K562 (cell line): ENCODE data around the gene IDI2. TPM values are rescaled to one million over a fixed set of nuclear protein-coding genes. Genes with fewer than 3 reads are reported as not detected.

ENCODE experiments used
- AFF4 ChIP-seq: sonication (generic); formaldehyde crosslinking; IDR thresholded peaks from 2 replicates; pipeline ENCODE4 v1.8.0; 2023; ENCODE audit warnings: mild to moderate bottlenecking, missing genetic modification reagents
- BMI1 ChIP-seq: fragments of 150-350 bp; IDR thresholded peaks from 2 replicates; pipeline ENCODE4 v1.6.1; 2014; ENCODE audit warnings: low read length
- CCAR2 ChIP-seq: fragments of 200-400 bp; formaldehyde crosslinking; IDR thresholded peaks from 2 replicates; pipeline ENCODE4 v1.6.1; 2017; ENCODE audit warnings: mild to moderate bottlenecking, low read depth, low read length
- CREB1 ChIP-seq, 2 experiments: sonication (generic) in 1 of 2; formaldehyde crosslinking in 1 of 2; IDR thresholded peaks; 2 replicates each; pipeline versions ENCODE4 v1.6.1 to v1.8.0; 2012 to 2022; ENCODE audit warnings: inconsistent platforms in 1 of 2, mild to moderate bottlenecking in 1 of 2, missing genetic modification reagents in 1 of 2, moderate library complexity in 1 of 2
- HMG20B ChIP-seq: fragments of 250-450 bp; sonication (Bioruptor Pico); IDR thresholded peaks from 2 replicates; pipeline ENCODE4 v1.5.0; 2021; ENCODE audit warnings: mild to moderate bottlenecking
- LARP7 ChIP-seq: fragments of 450-650 bp; IDR thresholded peaks from 2 replicates; pipeline ENCODE4 v1.6.1; 2016
- MBD1 ChIP-seq: fragments of 250-450 bp; sonication (Bioruptor Pico); IDR thresholded peaks from 2 replicates; pipeline ENCODE4 v1.8.0; 2022; ENCODE audit warnings: inconsistent platforms
- MEF2A ChIP-seq: IDR thresholded peaks from 2 replicates; pipeline ENCODE4 v1.6.1; 2011; ENCODE audit warnings: low read depth, mild to moderate bottlenecking, low read length, moderate library complexity; ENCODE audit not compliant: control insufficient read depth
- MTA1 ChIP-seq: fragments of 450-650 bp; IDR thresholded peaks from 2 replicates; pipeline ENCODE4 v1.6.1; 2017; ENCODE audit warnings: borderline replicate concordance
- NCOA1 ChIP-seq: fragments of 450-650 bp; IDR thresholded peaks from 2 replicates; pipeline ENCODE4 v1.6.1; 2016; ENCODE audit warnings: low read depth
- NELFE ChIP-seq: IDR thresholded peaks from 2 replicates; pipeline ENCODE4 v1.6.1; 2011; ENCODE audit warnings: mild to moderate bottlenecking; ENCODE audit not compliant: insufficient read depth, insufficient read length
- NEUROD1 ChIP-seq: fragments of 150-350 bp; IDR thresholded peaks from 2 replicates; pipeline ENCODE4 v1.6.1; 2014; ENCODE audit warnings: borderline replicate concordance, low read length, low read depth; ENCODE audit not compliant: partially characterized antibody
- NR2C2 ChIP-seq, 2 experiments: fragments of 200-800 bp in 1 of 2; sonication (Bioruptor generic) in 1 of 2; sonication (generic) in 1 of 2; formaldehyde crosslinking in 1 of 2; IDR thresholded peaks; 2 replicates each; pipeline versions ENCODE4 v1.6.1 to v1.8.0; 2016 to 2022; ENCODE audit warnings: mild to moderate bottlenecking in 1 of 2, missing compliant biosample characterization in 1 of 2, missing genetic modification characterization in 1 of 2, missing genetic modification reagents in 1 of 2
- NRF1 ChIP-seq, 2 experiments: fragments of 450-650 bp; IDR thresholded peaks in 1 of 2; conservative IDR thresholded peaks in 1 of 2; 2 replicates each; pipeline ENCODE4 v1.6.1; 2014; ENCODE audit warnings: mild to moderate bottlenecking in 2 of 2
- PHF8 ChIP-seq: fragments of 200-600 bp; sonication (generic); IDR thresholded peaks from 2 replicates; pipeline ENCODE4 v1.6.1; 2012; ENCODE audit warnings: mixed run types, mild to moderate bottlenecking, inconsistent platforms, low read length, moderate library complexity, borderline replicate concordance
- POLR2A ChIP-seq: fragments of 450-650 bp; conservative IDR thresholded peaks from 2 replicates; pipeline ENCODE4 v1.6.1; 2016
- RFX1 ChIP-seq: fragments of 450-650 bp; IDR thresholded peaks from 2 replicates; pipeline ENCODE4 v1.6.1; 2016; ENCODE audit warnings: mild to moderate bottlenecking, moderate library complexity
- SMARCA4 ChIP-seq: fragments of 450-650 bp; IDR thresholded peaks from 2 replicates; pipeline ENCODE4 v1.6.1; 2016
- TFAP4 ChIP-seq: sonication (generic); formaldehyde crosslinking; IDR thresholded peaks from 2 replicates; pipeline ENCODE4 v1.8.0; 2022; ENCODE audit warnings: missing genetic modification reagents, mild to moderate bottlenecking, moderate library complexity, borderline replicate concordance
- ZNF511 ChIP-seq: sonication (generic); formaldehyde crosslinking; IDR thresholded peaks from 2 replicates; pipeline ENCODE4 v1.8.0; 2022; ENCODE audit warnings: mild to moderate bottlenecking, missing genetic modification reagents
- ZNF75A ChIP-seq: fragments of 450-650 bp; formaldehyde crosslinking; IDR thresholded peaks from 2 replicates; pipeline ENCODE4 v1.4.0; 2020; ENCODE audit warnings: mild to moderate bottlenecking
- ZNF764 ChIP-seq: fragments of 250-450 bp; sonication (Bioruptor Pico); IDR thresholded peaks from 2 replicates; pipeline ENCODE4 v1.4.0; 2020; ENCODE audit warnings: low read depth, mild to moderate bottlenecking, moderate library complexity
- polyA plus RNA-seq, 8 experiments: library from polyadenylated mRNA; depleted of rRNA in 4 of 8; stranded (reverse) in 5 of 8; unstranded in 3 of 8; fragments of >200 nt; fragmentation: Nextera tagmentation in 2 of 8; fragmentation: Illumina TruSeq in 1 of 8; extraction: Ambion mirVana in 2 of 8; extraction: Trizol in 1 of 8; gene quantifications; 2 replicates each; pipeline versions ENCODE4 v1.2.1 to v1.2.3, GENCODE V29; 2011 to 2014; ENCODE audit warnings: inconsistent platforms in 1 of 8, missing spikeins in 1 of 8
- total RNA-seq, 7 experiments: library from RNA; depleted of rRNA in 6 of 7; stranded (reverse); fragments of >200 nt in 6 of 7; fragmentation: Illumina TruSeq in 2 of 7; extraction: Trizol in 2 of 7; gene quantifications; 2 replicates each; pipeline versions ENCODE4 v1.2.1 to v1.2.3, GENCODE V29; 2011 to 2021; ENCODE audit warnings: low replicate concordance in 1 of 7

Gene IDI2
- total and polyA plus RNA-seq, 9 of the 15 experiments (the other 6 are each of a cell fraction or from before 2014, with no cell fraction given) = not detected

GRCh38 chr10:987870-988666 lies 37.6 kb downstream of the IDI2 start, which contains the start of gene GTPBP4 (continued):
- TF ChIP-seq BMI1 (no peak), AFF4 (CRISPR knock-in tag) (no peak), NEUROD1 (peak; percentile 72), NELFE (no peak), HMG20B (no peak), POLR2A (peak; percentile 92), SMARCA4 (no peak), CREB1 (IDR thresholded peaks at IDR 0.05) (peak; percentile 93), CREB1 (CRISPR knock-in tag; IDR thresholded peaks at IDR 0.05) (peak; percentile 93), RFX1 (no peak), TFAP4 (CRISPR knock-in tag) (peak; percentile 77), NRF1 (conservative IDR thresholded peaks at IDR 0.05 in 1 of 2, IDR thresholded peaks at IDR 0.05 in 1 of 2) (peak; percentile 80 to 83), MBD1 (CRISPR knock-in tag) (no peak), MTA1 (0 out of 2 replicates have a peak, but pooled peaks have one; percentile 38), ZNF511 (0 out of 2 replicates have a peak, but pooled peaks have one; percentile 36), CCAR2 (no peak), LARP7 (no peak), ZNF75A (no peak), ZNF764 (CRISPR knock-in tag) (no peak), MEF2A (0 out of 2 replicates have a peak, but pooled peaks have one; percentile 3), NR2C2 (CRISPR knock-in tag; IDR thresholded peaks at IDR 0.05) (peak; percentile 13; the same call in 1 of the 2 replicates), NR2C2 (tag; IDR thresholded peaks at IDR 0.05) (peak; percentile 75), NCOA1 (peak; percentile 57; the same call in 1 of the 2 replicates), PHF8 (peak; percentile 97)
